HepG2 (cell line): Measurements from ENCODE around the gene TAF6L. TPM values are rescaled to one million over a fixed set of nuclear protein-coding genes. Genes with fewer than 3 reads are reported as not detected.

Experiments
- AHR ChIP-seq: IDR thresholded peaks from 2 replicates; pipeline ENCODE4 v1.6.1; 2018; ENCODE audit warnings: missing genetic modification reagents, missing compliant biosample characterization
- KAT7 ChIP-seq: IDR thresholded peaks from 2 replicates; pipeline ENCODE4 v1.6.1; 2018; ENCODE audit warnings: borderline replicate concordance, missing compliant biosample characterization
- KDM4B ChIP-seq: sonication (generic); formaldehyde crosslinking; IDR thresholded peaks from 2 replicates; pipeline ENCODE4 v1.4.0; 2020; ENCODE audit warnings: missing genetic modification reagents
- MEF2D ChIP-seq: sonication (generic); formaldehyde crosslinking; IDR thresholded peaks from 2 replicates; pipeline ENCODE4 v1.5.1; 2020; ENCODE audit warnings: mild to moderate bottlenecking, missing genetic modification reagents
- MIER2 ChIP-seq: IDR thresholded peaks from 2 replicates; pipeline ENCODE4 v1.6.1; 2016; ENCODE audit warnings: missing biosample characterization, missing genetic modification reagents
- MZF1 ChIP-seq: sonication (generic); formaldehyde crosslinking; IDR thresholded peaks from 2 replicates; pipeline ENCODE4 v1.8.1; 2023; ENCODE audit warnings: mild to moderate bottlenecking, missing genetic modification reagents, borderline replicate concordance
- SP2 ChIP-seq: sonication (generic); formaldehyde crosslinking; IDR thresholded peaks from 2 replicates; pipeline ENCODE4 v1.5.1; 2020; ENCODE audit warnings: mild to moderate bottlenecking, missing genetic modification reagents
- ZBTB7A ChIP-seq: sonication (generic); formaldehyde crosslinking; IDR thresholded peaks from 2 replicates; pipeline ENCODE4 v1.8.0; 2022; ENCODE audit warnings: mild to moderate bottlenecking, missing genetic modification reagents
- ZBTB7B ChIP-seq: sonication (generic); formaldehyde crosslinking; IDR thresholded peaks from 2 replicates; pipeline ENCODE4 v1.4.0; 2020; ENCODE audit warnings: missing genetic modification reagents
- ZFAT ChIP-seq: sonication (generic); formaldehyde crosslinking; conservative IDR thresholded peaks from 2 replicates; pipeline ENCODE4 v1.8.1; 2023; ENCODE audit warnings: missing genetic modification reagents, inconsistent platforms
- ZFP41 ChIP-seq: sonication (generic); formaldehyde crosslinking; IDR thresholded peaks from 2 replicates; pipeline ENCODE4 v1.4.0; 2020; ENCODE audit warnings: mild to moderate bottlenecking, missing genetic modification reagents, borderline replicate concordance
- ZMYM4 ChIP-seq: sonication (generic); formaldehyde crosslinking; IDR thresholded peaks from 2 replicates; pipeline ENCODE4 v1.8.1; 2023; ENCODE audit warnings: mild to moderate bottlenecking, missing genetic modification reagents
- ZNF10 ChIP-seq: sonication (generic); formaldehyde crosslinking; IDR thresholded peaks from 2 replicates; pipeline ENCODE4 v1.4.0; 2020; ENCODE audit warnings: mild to moderate bottlenecking, low read depth, missing genetic modification reagents, borderline replicate concordance
- ZNF260 ChIP-seq: sonication (generic); formaldehyde crosslinking; IDR thresholded peaks from 2 replicates; pipeline ENCODE4 v1.4.0; 2020; ENCODE audit warnings: missing genetic modification reagents, low read depth, mild to moderate bottlenecking, borderline replicate concordance
- ZNF274 ChIP-seq: sonication (generic); formaldehyde crosslinking; IDR thresholded peaks from 2 replicates; pipeline ENCODE4 v1.5.1; 2020; ENCODE audit warnings: mild to moderate bottlenecking, missing genetic modification reagents
- ZNF441 ChIP-seq: sonication (generic); formaldehyde crosslinking; IDR thresholded peaks from 2 replicates; pipeline ENCODE4 v1.7.0; 2021; ENCODE audit warnings: missing genetic modification reagents, borderline replicate concordance
- ZNF652 ChIP-seq: IDR thresholded peaks from 2 replicates; pipeline ENCODE4 v1.6.1; 2016; ENCODE audit warnings: low read depth, borderline replicate concordance
- polyA plus RNA-seq, 8 experiments: library from polyadenylated mRNA; depleted of rRNA in 3 of 8; stranded (reverse) in 7 of 8; unstranded in 1 of 8; fragments of >200 nt; fragmentation: Illumina TruSeq in 4 of 8; extraction: Trizol in 4 of 8; gene quantifications; 2 replicates each; pipeline versions ENCODE4 v1.2.1 to v1.2.3, GENCODE V29; 2011 to 2016; ENCODE audit warnings: low read depth in 4 of 8, missing spikeins in 1 of 8, mixed read lengths in 1 of 8; ENCODE audit not compliant: insufficient read depth in 1 of 8
- total RNA-seq, 5 experiments: library from RNA; depleted of rRNA; stranded (reverse); fragments of >200 nt; fragmentation: Illumina TruSeq; extraction: Trizol; gene quantifications; 2 replicates each; pipeline ENCODE4 v1.2.3, GENCODE V29; 2016; ENCODE audit warnings: low read depth in 1 of 5
- TF ChIP-seq, protein P1 (sequence below): sonication (generic); formaldehyde crosslinking; IDR thresholded peaks from 2 replicates; pipeline ENCODE4 v1.4.0; 2020; ENCODE audit warnings: missing genetic modification reagents
- TF ChIP-seq, protein P2 (sequence below): sonication (generic); formaldehyde crosslinking; IDR thresholded peaks from 2 replicates; pipeline ENCODE4 v1.5.1; 2020; ENCODE audit warnings: missing genetic modification reagents, mild to moderate bottlenecking, borderline replicate concordance
- TF ChIP-seq, protein P3 (sequence below): sonication (generic); formaldehyde crosslinking; IDR thresholded peaks from 2 replicates; pipeline ENCODE4 v1.4.0; 2020; ENCODE audit warnings: low read depth, missing genetic modification reagents
- TF ChIP-seq, protein P4 (sequence below): sonication (generic); formaldehyde crosslinking; IDR thresholded peaks from 2 replicates; pipeline ENCODE4 v1.4.0; 2020; ENCODE audit warnings: missing genetic modification reagents

Gene TAF6L
- total and polyA plus RNA-seq, 2 of the 13 experiments (the other 11 are each of a cell fraction or from before 2014, with no cell fraction given), result 12.6 to 19.4 TPM

DNA sequence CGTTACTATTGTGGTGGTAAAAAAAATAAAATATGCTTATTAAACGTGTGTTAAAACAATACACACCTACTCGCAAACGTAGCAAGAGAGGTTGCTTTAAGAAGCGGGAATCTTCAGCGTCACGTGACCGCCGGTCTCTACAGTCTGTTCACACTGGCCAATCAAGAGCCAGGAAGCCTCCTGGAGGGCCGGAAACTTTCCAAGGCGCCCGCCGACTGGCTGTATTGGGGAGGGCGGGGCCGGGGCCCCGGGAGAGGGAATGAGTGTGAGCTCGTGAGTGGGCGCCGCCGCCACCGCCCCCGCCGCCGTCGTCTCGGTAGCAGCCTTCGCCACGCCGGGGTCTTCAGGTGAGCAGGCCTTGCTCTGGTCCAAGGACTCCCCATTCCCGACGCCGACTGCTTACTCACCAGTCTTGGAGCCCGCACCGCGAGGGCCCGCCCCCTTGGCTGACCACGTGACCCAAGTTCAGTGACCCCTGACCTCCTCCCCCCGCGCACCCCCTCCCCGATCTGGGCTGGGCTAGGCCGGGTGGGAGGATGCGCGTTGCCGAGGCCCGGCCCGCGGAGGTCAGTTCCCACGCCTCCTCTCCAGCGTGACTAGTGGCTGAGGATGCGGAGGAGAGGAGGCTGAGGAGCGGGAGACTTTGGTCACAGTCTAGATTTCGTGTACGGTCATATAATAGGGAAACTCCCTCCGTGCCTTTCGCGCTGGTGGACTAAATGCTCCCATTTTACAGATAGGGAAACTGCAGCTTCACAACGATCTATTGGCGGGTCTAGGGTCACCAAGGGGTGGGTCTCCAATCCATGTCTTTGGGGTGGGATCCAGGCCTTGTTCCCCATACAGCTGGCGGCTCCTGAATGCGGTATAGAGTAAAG lies at the start of gene TAF6L (continued):
- TF ChIP-seq, protein P1, sequence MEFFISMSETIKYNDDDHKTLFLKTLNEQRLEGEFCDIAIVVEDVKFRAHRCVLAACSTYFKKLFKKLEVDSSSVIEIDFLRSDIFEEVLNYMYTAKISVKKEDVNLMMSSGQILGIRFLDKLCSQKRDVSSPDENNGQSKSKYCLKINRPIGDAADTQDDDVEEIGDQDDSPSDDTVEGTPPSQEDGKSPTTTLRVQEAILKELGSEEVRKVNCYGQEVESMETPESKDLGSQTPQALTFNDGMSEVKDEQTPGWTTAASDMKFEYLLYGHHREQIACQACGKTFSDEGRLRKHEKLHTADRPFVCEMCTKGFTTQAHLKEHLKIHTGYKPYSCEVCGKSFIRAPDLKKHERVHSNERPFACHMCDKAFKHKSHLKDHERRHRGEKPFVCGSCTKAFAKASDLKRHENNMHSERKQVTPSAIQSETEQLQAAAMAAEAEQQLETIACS (CRISPR knock-in tag), result no peak
- TF ChIP-seq ZNF652 (CRISPR knock-in tag) (no peak), ZNF441 (peak; percentile 18; the same call in 1 of the 2 replicates), ZNF274 (CRISPR knock-in tag) (0 out of 2 replicates have a peak, but pooled peaks have one; percentile 48), AHR (CRISPR knock-in tag) (0 out of 2 replicates have a peak, but pooled peaks have one; percentile 46), ZNF260 (CRISPR knock-in tag) (no peak), ZBTB7B (CRISPR knock-in tag) (no peak; the same call in 1 of the 2 replicates), MIER2 (CRISPR knock-in tag) (0 out of 2 replicates have a peak, but pooled peaks have one; percentile 19), KAT7 (CRISPR knock-in tag) (peak; percentile 28; the same call in 1 of the 2 replicates), ZBTB7A (CRISPR knock-in tag) (peak; percentile 61; the same call in 1 of the 2 replicates), ZMYM4 (CRISPR knock-in tag) (0 out of 2 replicates have a peak, but pooled peaks have one; percentile 34), SP2 (CRISPR knock-in tag) (peak; percentile 69), ZNF10 (CRISPR knock-in tag) (no peak), KDM4B (no peak), ZFAT (0 out of 2 replicates have a peak, but pooled peaks have one; percentile 23), MZF1 (CRISPR knock-in tag) (no peak), MEF2D (CRISPR knock-in tag) (0 out of 2 replicates have a peak, but pooled peaks have one; percentile 64), ZFP41 (no peak)
- TF ChIP-seq, protein P2, sequence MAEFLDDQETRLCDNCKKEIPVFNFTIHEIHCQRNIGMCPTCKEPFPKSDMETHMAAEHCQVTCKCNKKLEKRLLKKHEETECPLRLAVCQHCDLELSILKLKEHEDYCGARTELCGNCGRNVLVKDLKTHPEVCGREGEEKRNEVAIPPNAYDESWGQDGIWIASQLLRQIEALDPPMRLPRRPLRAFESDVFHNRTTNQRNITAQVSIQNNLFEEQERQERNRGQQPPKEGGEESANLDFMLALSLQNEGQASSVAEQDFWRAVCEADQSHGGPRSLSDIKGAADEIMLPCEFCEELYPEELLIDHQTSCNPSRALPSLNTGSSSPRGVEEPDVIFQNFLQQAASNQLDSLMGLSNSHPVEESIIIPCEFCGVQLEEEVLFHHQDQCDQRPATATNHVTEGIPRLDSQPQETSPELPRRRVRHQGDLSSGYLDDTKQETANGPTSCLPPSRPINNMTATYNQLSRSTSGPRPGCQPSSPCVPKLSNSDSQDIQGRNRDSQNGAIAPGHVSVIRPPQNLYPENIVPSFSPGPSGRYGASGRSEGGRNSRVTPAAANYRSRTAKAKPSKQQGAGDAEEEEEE (CRISPR knock-in tag), result 0 out of 2 replicates have a peak, but pooled peaks have one; percentile 27
- TF ChIP-seq, protein P3, sequence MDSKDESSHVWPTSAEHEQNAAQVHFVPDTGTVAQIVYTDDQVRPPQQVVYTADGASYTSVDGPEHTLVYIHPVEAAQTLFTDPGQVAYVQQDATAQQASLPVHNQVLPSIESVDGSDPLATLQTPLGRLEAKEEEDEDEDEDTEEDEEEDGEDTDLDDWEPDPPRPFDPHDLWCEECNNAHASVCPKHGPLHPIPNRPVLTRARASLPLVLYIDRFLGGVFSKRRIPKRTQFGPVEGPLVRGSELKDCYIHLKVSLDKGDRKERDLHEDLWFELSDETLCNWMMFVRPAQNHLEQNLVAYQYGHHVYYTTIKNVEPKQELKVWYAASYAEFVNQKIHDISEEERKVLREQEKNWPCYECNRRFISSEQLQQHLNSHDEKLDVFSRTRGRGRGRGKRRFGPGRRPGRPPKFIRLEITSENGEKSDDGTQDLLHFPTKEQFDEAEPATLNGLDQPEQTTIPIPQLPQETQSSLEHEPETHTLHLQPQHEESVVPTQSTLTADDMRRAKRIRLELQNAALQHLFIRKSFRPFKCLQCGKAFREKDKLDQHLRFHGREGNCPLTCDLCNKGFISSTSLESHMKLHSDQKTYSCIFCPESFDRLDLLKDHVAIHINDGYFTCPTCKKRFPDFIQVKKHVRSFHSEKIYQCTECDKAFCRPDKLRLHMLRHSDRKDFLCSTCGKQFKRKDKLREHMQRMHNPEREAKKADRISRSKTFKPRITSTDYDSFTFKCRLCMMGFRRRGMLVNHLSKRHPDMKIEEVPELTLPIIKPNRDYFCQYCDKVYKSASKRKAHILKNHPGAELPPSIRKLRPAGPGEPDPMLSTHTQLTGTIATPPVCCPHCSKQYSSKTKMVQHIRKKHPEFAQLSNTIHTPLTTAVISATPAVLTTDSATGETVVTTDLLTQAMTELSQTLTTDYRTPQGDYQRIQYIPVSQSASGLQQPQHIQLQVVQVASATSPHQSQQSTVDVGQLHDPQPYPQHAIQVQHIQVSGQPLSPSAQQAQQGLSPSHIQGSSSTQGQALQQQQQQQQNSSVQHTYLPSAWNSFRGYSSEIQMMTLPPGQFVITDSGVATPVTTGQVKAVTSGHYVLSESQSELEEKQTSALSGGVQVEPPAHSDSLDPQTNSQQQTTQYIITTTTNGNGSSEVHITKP (CRISPR knock-in tag), result peak; percentile 67; the same call in 1 of the 2 replicates
- TF ChIP-seq, protein P4, sequence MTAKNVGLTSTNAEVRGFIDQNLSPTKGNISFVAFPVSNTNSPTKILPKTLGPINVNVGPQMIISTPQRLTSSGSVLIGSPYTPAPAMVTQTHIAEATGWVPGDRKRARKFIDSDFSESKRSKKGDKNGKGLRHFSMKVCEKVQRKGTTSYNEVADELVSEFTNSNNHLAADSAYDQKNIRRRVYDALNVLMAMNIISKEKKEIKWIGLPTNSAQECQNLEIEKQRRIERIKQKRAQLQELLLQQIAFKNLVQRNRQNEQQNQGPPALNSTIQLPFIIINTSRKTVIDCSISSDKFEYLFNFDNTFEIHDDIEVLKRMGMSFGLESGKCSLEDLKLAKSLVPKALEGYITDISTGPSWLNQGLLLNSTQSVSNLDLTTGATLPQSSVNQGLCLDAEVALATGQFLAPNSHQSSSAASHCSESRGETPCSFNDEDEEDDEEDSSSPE (CRISPR knock-in tag), result 0 out of 2 replicates have a peak, but pooled peaks have one; percentile 68
